GM23248 (cell line): Measurements from ENCODE around the gene ZNF587.

Experiments
- EZH2 ChIP-seq: fragments of 200-600 bp; sonication (generic); IDR thresholded peaks from 2 replicates; pipeline ENCODE4 v1.6.1; 2018; ENCODE audit warnings: antibody characterized with exemption, mild to moderate bottlenecking; ENCODE audit not compliant: insufficient read depth, poor library complexity, severe bottlenecking
- EZH2phosphoT487 ChIP-seq: fragments of 200-600 bp; sonication (generic); IDR thresholded peaks from 2 replicates; pipeline ENCODE4 v1.6.1; 2018; ENCODE audit warnings: antibody characterized with exemption, moderate library complexity, mild to moderate bottlenecking, low read depth; ENCODE audit not compliant: insufficient read depth

DNA sequence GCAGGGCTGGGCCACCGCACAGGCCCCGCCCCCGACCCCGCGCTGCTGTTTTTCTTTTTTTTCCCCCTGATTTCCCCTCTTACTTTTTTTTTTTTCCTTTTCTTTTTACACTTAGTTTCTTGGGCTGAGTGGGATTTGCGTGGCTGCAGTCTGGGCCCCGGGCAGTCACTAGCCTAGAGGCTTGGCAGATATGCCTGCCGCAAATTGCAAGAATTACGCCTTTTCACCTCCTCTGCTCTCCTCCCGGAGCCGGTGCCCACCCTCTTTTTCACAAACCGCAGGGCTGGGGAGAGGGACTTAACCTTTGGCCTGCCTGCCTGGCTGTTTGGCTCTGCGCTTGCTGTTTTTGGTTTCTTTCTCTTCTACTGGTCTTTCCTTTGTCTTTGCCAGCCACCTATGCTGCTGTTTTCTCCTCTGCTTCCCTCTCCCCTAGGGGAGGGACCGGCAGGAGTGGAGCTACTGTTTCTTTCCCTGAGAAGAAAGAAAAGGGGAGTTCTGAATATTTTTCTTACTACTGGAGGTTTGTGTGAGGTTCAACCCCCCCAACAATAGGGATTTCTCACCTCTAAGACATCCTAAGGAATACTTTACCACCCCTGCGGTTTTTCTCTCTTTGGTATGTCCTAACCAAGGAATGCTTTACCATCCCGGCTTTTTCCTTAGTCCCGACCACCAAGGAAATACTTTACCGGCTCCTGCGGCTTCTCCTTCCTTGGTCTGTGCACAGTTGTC is 45.9 kb upstream of the ZNF587 start:
- TF ChIP-seq EZH2 (no peak), EZH2phosphoT487 (no peak)
